Epithelial cell of esophagus (primary cell): Measurements from ENCODE around the gene GALNT14.
A peak's percentile ranks its signal among the peaks of the same experiment; 100 is the strongest.

Experiments
- DNase-seq: peaks from one replicate; pipeline ENCODE4 v3.0.0; 2010; ENCODE audit warnings: low read depth
- H3K4me3 ChIP-seq: 2 replicates; pipeline ENCODE4 v1.5.1; 2011; ENCODE audit warnings: mild to moderate bottlenecking, low read length, control low read depth
- CTCF ChIP-seq: IDR thresholded peaks from 2 replicates; pipeline ENCODE4 v1.5.1; 2011; ENCODE audit warnings: low read depth, mild to moderate bottlenecking, low read length, control low read depth, inconsistent platforms; ENCODE audit not compliant: insufficient read depth; ENCODE audit errors: missing control alignments

GALNT14 gene

GRCh38 chr2:31109633-31110192 is 28.5 kb downstream of the GALNT14 start:
- no peak for DNase-seq
- no peak for TF ChIP-seq CTCF
- H3K4me3 ChIP-seq: no peak overlapping the region

GRCh38 chr2:31108561-31109286 is 29.5 kb downstream of the GALNT14 start:
- no peak overlapping the region for H3K4me3 ChIP-seq
- TF ChIP-seq CTCF: no peak
- no peak for DNase-seq

GRCh38 chr2:31107591-31108300 is 30.5 kb downstream of the GALNT14 start:
- peak; percentile 50 for DNase-seq
- no peak overlapping the region for H3K4me3 ChIP-seq
- TF ChIP-seq CTCF: no peak

GRCh38 chr2:31101701-31102100 is 36.5 kb downstream of the GALNT14 start:
- DNase-seq: no peak
- no peak for TF ChIP-seq CTCF
- no peak overlapping the region for H3K4me3 ChIP-seq

GRCh38 chr2:31097962-31098613 is 40.2 kb downstream of the GALNT14 start:
- H3K4me3 ChIP-seq: no peak overlapping the region
- DNase-seq: no peak
- no peak for TF ChIP-seq CTCF

GRCh38 chr2:31090188-31090587 is 48.1 kb downstream of the GALNT14 start:
- H3K4me3 ChIP-seq: no peak overlapping the region
- TF ChIP-seq CTCF: no peak
- DNase-seq: peak; percentile 28
